Fibroblast of villous mesenchyme (primary cell): Measurements from ENCODE around the gene CLEC16A. TPM values are rescaled to one million over a fixed set of nuclear protein-coding genes. Genes with fewer than 3 reads are reported as not detected.
A peak's percentile ranks its signal among the peaks of the same experiment; 100 is the strongest.

Experiments used
- DNase-seq: peaks from one replicate; pipeline ENCODE4 v3.0.0-alpha.2; 2010; ENCODE audit warnings: low read depth
- H3K4me3 ChIP-seq: 2 replicates; pipeline ENCODE4 v1.5.1; 2011; ENCODE audit warnings: low read depth, mild to moderate bottlenecking, low read length
- CTCF ChIP-seq: IDR thresholded peaks from 2 replicates; pipeline ENCODE4 v1.5.1; 2012; ENCODE audit warnings: low read depth, mild to moderate bottlenecking, low read length; ENCODE audit not compliant: insufficient read depth
- total RNA-seq: library from RNA; depleted of rRNA; stranded (reverse); fragments of >200 nt; gene quantifications from 2 replicates; pipeline ENCODE4 v1.2.3, GENCODE V29; 2012

The CLEC16A gene
- total RNA-seq, 1 donor, result 32.4 TPM

- H3K4me3 ChIP-seq, result no peak overlapping the region
- no peak for DNase-seq
- TF ChIP-seq CTCF, result peak; percentile 44
These were observed 37.4 kb downstream of the CLEC16A start for GRCh38 chr16:10981697-10982216.

- no peak for TF ChIP-seq CTCF
- no peak for DNase-seq
- H3K4me3 ChIP-seq, result no peak overlapping the region
These were observed 38.2 kb downstream of the CLEC16A start for GRCh38 chr16:10982465-10983150.

GRCh38 chr16:10983159-10983558 lies 38.8 kb downstream of the CLEC16A start:
- no peak overlapping the region for H3K4me3 ChIP-seq
- TF ChIP-seq CTCF, result no peak
- no peak for DNase-seq

GRCh38 chr16:10984509-10984908 lies 40.1 kb downstream of the CLEC16A start:
- TF ChIP-seq CTCF, result no peak
- DNase-seq, result peak; percentile 91
- no peak overlapping the region for H3K4me3 ChIP-seq

GRCh38 chr16:10987361-10988163 lies 43.2 kb downstream of the CLEC16A start:
- no peak for DNase-seq
- H3K4me3 ChIP-seq, result no peak overlapping the region
- no peak for TF ChIP-seq CTCF

GRCh38 chr16:10988164-10988803 lies 43.9 kb downstream of the CLEC16A start:
- TF ChIP-seq CTCF, result peak; percentile 55
- H3K4me3 ChIP-seq, result no peak overlapping the region
- no peak for DNase-seq
